Left renal pelvis (tissue), 4 donors: Measurements from ENCODE around the gene AXIN1. TPM values are rescaled to one million over a fixed set of nuclear protein-coding genes. Genes with fewer than 3 reads are reported as not detected.
"Not testable (repeated sequence)": the region's sequence is repeated elsewhere in the genome, so short reads cannot be mapped to it uniquely, and the experiment has no call there.

Source experiments
- DNase-seq, 4 donors: peaks; one replicate each; pipeline ENCODE4 v3.0.0-alpha.2; 2013; ENCODE audit warnings: low read depth in 4 of 4, low spot score in 3 of 4
- polyA plus RNA-seq, 4 donors: library from polyadenylated mRNA; unstranded; fragments of 120-200 nt; gene quantifications; one replicate each; pipeline ENCODE4 v1.2.1, GENCODE V29; 2013; ENCODE audit not compliant: insufficient read length in 4 of 4

Gene AXIN1
- polyA plus RNA-seq, 4 donors: 14.9 to 22.8 (median 15.8) TPM

DNA sequence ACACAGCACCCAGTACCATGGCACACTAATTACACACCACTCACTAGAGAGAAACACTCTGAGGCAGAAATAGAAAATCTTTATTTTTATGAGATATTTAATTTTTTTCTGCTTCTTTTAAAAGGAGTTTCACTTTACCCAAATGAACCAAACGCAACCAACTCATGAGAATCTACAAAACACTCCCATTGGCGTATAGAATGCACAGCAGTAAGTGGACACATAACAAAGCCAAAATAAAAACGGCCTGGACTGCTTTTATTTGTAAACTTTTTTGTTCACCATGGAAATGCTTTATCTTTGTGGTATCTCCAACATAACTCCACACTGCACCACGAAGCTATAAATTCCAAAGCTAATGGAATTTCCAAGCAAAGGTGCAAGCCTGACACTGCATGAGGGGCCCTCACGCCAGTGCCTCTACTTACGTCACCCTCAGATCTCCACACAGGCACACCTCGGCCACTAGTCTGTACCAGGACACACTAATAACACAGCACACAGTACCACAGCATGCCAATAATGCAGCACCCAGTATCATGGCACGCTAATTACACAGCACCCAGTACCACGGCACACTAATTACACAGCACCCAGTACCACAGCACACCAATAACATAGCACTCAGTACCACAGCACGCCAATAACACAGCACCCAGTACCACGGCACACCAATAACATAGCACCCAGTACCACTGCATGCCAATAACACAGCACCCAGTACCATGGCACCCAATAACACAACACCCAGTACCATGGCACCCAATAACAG, 17.5 kb downstream of the AXIN1 start:
- DNase-seq: not testable (repeated sequence)

DNA sequence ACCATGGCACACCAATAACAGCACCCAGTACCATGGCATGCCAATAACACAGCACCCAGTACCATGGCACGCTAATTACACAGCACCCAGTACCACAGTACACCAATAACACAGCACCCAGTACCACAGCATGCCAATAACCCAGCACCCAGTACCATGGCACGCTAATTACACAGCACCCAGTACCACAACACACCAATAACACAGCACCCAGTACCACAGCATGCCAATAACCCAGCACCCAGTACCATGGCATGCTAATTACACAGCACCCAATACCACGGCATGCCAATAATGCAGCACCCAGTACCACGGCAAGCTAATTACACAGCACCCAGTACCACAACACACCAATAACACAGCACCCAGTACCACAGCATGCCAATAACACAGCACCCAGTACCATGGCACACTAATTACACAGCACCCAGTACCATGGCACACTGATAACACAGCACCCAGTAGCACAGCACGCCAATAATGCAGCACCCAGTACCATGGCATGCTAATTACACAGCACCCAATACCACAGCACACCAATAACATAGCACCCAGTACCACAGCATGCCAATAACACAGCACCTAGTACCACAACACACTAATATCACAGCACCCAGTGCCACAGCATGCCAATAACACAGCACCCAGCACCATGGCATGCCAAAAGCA, 18.2 kb downstream of the AXIN1 start:
- DNase-seq: not testable (repeated sequence)

DNA sequence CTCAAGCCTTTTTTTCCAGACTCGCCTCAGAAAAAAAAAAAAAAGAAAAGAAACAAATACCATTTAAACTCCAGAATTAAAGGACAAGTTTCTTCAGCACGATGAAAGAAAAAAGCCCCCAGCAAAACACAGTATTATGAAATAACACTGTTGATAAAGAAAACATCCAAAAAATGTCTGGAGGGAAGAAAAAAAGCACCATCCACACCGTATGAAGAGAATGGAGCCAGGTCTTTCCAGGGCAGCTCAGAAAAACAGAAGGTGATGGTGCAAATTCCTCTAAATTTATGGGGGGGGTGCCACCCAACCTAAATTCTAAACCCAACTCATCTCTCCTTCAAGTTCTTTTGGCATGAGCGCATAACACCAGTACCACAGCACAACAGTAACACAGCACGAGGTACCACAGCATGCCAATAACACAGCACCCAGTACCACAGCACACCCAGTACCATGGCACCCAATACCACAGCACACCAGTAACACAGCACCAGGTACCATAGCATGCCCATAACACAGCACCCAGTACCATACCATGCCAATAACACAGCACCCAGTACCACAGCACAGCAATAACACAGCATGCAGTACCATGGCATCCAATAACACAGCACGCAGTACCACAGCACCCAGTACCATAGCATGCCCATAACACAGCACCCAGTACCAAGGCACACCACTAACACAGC, 19.0 kb downstream of the AXIN1 start:
- no peak for DNase-seq

- not testable (repeated sequence) for DNase-seq
These were observed 21.2 kb downstream of the AXIN1 start for GRCh38 chr16:331181-331814.

- no peak for DNase-seq
These were observed 21.8 kb downstream of the AXIN1 start for GRCh38 chr16:330741-331140.

DNA sequence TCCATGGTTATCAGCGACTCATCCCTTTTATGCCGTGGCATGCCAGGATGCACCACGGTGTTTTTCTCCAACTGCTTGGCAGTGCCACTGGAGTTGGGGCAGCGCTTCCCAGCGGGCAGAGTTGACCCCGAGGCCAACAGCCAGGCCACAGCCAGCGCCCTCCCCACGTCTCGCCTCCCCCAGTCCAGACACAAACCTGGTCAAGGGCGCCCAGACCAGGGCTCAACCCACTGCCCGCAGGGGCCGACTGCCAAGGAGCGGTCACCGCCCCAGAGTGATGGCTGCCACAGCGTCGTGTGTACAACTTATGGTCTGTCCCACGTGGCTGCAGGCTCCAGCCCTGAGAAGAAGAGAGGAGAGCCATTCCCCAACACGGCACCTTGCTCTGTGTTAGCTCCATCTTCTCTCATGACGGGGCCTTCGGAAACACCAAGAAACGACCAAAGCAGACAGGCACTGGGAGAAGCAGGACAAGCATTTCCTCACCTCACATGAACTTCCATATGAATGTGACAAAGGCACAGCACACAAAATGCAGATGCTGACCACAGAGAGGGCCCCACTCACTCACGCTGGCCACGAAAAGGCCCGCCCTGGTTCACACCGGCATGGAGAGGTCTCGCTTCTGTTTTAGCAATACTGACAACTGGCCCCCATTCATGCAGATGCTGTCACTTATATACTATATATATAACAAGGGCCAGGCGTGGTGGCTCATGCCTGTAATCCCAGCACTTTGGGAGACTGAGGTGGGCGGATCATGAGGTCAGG, 27.0 kb downstream of the AXIN1 start:
- DNase-seq: no peak

- DNase-seq: no peak
These were observed 27.8 kb downstream of the AXIN1 start for GRCh38 chr16:324451-325334.

DNA sequence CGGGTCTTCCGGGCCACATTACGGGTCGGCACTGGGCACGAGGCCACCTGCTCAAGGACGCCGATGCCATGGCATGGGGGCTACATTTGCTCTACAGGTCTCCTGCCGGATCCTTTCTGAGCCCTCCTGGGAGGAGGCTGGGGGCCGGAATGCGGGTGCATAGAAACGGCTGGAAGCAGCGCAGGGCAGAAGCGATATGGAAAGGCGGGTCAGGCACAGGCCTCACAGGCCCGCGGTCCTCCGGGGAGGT, 28.4 kb downstream of the AXIN1 start:
- no peak for DNase-seq

GRCh38 chr16:322476-323143, 29.9 kb downstream of the AXIN1 start:
- no peak for DNase-seq

- DNase-seq: no peak
These were observed 31.0 kb downstream of the AXIN1 start for GRCh38 chr16:321532-321931.

DNA sequence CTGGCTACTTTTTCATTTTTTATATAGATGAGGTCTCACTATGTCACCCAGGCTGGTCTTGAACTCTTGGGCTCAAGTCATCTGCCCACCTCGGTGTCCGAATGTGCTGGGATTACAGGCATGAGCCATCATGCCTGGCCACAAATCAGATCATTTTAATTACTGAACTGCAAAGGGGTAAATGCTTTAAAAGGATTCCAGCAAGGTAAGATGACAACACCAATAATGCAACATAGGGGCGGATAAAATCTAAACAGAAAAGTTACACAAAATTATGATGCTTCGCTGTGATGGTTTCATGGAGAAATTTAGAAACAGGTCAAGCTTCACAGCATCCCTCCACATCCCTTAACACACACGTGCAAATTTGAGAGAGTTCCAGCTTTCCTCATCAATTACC, 32.3 kb downstream of the AXIN1 start:
- no peak for DNase-seq

- no peak for DNase-seq
These were observed 33.9 kb downstream of the AXIN1 start for GRCh38 chr16:318628-319027.

DNA sequence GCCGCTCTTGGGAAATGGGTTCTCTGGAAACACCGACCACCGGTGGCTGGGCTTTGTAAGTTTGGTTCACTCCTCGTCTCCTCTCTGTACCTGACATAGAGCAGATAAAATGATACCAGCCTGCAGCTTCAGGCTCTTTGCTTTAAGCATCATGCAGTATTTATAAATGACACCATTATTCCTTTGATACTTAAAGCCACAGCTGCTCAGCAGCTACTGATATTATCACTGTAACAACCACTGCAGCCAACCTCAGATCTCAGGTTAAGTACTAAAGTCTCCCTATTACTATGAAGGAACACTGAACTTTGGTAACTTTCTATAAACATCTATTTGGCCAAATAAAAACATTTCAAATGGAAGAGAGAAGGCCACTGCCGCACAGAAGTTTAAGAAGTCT, 34.9 kb downstream of the AXIN1 start:
- DNase-seq: no peak

- DNase-seq: no peak
These were observed 35.6 kb downstream of the AXIN1 start for GRCh38 chr16:316741-317464.

DNA sequence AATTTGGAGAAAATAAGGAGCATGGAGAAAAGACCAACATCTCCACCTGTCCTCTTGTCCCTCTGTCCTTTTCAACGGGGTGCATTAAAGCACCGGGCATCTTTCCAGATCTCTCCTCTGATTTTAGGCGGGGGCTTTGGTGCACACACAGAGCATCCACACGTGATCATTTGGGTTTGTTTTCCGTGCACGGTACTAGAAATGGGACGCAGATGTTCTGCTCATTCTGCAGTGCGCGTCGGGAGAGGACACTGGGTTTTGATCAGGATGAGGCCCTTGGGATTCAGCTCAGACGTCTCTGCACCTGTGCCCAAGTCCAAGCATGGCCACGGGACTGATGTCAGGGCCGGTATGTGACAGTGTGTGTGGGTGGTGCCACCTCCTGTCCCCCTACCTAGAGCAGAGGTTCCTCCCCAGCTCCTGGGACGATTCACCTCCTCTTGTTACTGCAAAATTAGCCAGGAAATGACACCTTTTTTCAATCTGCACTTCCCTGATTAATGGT, 37.7 kb downstream of the AXIN1 start:
- no peak for DNase-seq

GRCh38 chr16:314351-314750, 38.2 kb downstream of the AXIN1 start:
- DNase-seq: no peak

- DNase-seq: no peak
These were observed 40.8 kb downstream of the AXIN1 start for GRCh38 chr16:311725-312124.

GRCh38 chr16:309476-309875, 43.0 kb downstream of the AXIN1 start:
- DNase-seq: no peak
